Right kidney (tissue), 1 donor: ENCODE data around the gene LAPTM4A.
A peak's percentile ranks its signal among the peaks of the same experiment; 100 is the strongest.
"Not testable (repeated sequence)": the region's sequence is repeated elsewhere in the genome, so short reads cannot be mapped to it uniquely, and the experiment has no call there.

ENCODE experiments used
- DNase-seq: peaks from one replicate; pipeline ENCODE4 v3.0.0-alpha.2; 2016

The LAPTM4A gene

DNA sequence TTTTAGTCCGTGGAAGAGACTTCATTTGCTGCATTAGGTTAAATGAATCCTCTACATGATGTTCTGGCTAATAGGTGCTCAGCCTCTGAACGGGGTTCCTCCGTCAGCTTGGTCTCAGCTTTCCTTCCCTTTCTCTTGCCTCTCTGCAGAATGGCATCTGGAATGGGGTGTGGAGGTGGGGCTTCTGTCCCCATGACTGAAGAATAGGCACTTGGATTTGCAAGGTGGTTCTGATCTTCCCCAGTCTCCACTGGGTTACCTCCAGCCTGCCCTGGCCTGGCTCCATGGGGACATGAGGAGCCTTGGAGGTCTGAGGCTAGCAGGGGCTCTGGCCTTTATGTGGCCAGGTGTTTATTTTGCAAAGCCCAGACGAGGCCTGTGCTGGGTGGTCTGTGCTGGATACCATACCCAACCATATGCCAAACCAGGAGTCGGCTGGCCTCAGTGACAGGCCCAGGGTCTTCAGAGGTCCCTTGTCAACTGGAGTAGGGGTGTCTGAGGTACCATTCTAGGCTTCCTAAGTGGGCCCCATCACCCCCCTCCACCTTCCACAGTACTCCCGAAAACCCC lies 28.2 kb upstream of the LAPTM4A start:
- no peak for DNase-seq

DNA sequence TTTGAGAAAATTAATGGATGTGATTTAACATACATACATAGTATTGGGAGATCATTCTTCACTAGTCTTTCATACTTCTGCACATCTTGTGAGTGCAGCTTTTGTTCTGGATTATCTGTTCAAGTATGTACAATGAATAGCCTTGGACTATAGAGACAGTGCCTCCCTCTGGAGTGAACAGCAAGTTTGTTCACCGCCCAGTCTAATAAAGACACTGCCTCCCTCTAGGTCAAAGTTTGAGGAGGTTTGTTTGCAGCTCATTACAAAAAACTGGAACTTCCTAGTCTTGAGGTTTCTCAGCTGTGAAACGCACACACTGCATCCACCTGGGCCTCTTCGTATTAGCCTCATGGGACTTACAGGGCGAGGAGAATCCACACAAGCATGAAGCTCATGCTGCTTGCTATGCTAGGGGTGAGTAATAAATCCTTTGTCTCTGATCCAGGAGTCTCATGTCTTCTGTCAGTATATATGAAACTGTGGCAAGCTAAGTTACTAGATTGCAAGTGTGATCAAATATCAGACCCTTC lies 26.0 kb upstream of the LAPTM4A start:
- no peak for DNase-seq

DNA sequence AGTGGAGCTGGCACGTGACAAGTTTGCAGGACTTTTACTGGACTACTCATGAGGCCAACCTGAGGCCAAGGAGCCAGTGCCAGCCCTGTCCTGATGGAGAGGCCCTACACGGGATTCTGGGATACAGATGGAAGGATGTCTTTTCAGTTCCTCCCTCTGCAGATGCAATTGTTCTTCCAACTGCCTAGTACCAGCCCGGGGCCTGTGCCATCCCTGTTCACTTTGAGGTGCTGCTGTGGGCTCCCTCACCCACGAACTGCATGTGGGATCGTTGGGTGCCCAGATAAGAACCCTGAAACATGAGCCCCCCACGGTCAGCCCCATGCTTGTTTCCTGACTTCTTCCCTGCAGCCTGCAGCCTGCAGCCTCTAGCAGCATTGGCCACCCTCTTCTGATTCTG lies 25.3 kb upstream of the LAPTM4A start:
- DNase-seq = no peak

DNA sequence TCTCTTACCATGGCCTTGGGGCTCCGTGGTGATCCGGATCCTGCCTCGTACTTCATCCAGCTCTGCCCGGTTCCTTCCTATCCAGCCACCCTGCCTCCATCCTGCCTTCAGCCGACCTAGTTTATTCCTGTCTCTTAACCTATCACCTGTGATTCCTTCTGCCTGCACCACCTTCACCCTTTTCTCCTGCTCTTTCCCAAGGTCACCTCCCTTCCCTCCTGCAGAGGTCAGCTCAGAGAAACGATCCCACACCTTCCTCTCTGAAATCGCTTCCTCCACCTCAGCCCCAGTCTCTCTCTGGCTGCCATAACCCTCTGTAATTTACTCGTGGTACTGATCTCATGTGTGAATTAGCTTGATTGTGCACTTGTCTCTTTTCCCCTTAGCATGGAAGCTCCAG lies 23.5 kb upstream of the LAPTM4A start:
- no peak for DNase-seq

DNA sequence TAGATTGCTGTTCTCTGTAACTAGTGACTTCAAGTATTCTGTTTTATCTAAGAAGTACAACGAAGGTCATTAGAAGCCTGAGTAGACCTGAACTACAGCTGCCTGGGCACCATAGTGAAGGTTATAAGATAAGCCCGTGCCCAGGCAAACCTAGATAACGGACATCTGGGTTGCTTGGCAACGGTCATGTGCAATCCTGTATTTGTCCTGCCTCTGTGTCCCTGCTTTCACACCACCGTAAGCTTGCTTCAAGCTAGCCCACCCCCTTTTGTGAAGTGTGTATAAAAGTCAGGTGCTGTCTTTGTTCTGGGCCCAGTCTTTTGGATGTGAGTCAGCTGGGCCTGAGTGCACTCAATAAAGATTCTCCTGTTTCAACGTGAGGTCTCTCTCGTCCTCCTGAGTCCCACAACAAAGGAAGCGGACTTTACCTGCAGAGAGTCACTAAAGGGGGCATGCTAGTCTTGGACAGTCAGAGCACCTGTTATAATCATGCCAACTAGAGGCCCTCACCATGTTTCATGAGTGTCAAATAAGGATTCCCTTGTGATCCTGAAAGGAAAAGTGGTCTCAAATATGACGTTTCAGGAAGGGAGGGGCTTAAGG lies 22.7 kb upstream of the LAPTM4A start:
- not testable (repeated sequence) for DNase-seq

DNA sequence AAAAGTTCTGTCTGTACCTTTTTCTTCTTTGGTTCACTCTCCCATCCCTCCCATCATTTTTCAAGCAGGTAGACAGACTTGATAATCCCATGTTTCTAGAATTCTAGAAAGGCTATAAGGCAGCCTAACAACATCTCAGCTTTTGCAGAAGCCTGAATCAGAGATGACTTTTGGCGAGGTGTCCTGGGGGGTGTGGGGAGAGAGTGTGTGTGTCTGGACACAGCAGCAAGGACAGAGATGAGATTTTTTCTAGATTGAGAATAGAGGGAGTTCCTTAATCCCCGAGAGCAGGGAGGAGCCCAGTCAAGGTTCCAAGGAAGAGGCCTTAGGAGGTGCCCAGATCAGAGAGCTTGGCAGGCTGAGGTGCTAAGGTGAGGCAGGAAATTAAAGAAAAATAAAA lies 22.0 kb upstream of the LAPTM4A start:
- DNase-seq = no peak

DNA sequence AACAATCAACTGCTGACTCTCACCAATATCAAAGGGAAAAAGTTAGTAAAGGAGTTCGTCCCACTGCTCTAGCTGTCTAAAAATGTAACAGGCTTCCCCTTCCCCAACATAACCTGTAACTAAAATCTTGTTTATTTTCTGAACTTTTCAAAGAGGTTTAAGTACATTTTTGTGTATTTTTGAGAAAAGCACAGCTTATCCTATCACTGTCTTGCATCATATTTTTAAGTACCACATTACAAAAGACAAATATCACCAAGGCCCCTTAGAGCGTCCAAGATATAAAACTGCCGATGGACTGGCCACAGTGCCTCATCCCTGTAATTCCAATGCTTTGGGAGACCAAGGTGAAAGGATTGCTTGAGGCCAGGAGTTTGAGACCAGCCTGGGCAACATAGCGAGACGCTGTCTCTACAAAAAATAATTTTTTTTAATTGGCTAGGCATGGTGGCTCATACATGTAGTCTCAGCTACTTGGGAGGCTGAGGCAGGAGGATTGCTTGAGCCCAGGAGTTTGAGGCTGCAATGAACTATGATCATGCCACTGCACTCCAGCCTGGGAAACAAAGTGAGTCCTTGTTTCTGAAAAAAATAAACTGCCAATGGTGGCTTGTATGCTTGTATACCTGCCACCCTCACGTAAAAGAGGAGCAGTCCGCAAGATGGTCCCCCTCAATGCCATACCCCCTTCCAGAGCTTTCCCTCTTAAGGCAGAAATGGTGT lies 21.2 kb upstream of the LAPTM4A start:
- no peak for DNase-seq

DNA sequence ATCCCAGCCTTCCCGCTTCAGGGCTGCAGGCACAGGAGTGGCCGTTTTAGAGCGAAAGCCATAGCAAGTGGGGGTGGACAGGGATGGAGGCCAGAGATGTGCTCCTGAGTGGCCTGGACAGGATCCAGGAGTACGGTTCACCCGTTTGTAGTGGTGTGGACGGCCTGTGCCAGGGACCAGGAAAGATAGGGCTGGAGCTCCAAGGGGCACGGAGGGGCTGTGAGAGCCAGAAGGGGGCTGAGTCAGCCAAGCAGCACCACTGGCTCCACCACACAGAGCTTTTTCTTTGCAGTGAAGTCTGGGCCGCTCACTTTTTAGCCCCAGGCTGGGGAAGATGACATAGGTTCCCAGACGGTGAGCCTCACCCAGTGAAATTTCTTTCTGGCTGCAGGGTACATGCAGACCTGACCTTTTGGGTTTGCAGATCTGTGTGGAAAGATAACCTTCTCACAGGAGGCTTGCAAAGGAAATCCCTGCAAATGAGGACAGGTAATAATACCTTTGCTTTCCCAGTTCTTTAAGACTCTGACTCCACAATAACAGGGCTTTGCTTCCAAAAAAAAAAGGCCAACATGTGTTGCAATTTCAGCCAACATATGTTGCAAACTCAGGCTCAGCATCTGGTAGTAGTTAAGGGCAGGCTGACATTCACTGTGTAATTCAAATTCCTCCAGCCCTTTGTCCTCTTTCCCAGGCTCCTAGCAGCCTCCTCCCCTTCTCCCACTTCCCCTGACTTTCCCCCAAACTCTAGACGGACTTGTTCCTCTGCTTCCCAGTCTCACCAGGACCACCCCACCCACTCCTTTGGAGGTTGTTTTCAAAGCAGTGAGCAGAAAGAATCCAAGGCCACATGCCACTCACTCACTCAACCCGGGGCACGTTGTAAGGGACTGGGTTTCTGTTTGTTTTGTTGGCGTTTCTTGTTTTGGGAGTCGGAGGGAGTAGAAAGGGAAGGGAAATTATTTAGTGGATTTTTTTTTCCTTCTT lies 20.3 kb upstream of the LAPTM4A start:
- DNase-seq = peak; percentile 73

DNA sequence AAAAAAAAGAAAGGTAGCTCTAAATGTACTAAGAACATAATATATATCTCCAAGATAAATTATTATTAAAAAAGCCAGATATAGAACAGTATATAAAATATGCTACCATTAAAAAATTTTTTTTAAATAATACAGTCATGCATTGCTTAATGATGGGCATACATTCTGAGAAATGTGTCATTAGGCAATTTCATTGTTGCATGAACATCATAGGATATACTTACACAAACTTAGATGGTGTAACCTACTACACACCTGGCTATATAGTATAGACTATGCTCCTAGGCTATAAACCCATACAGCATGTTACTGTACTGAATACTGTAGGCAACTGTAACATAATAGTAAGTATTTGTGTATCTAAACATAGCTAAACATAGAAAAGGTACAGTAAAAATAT lies 18.3 kb upstream of the LAPTM4A start:
- no peak for DNase-seq

DNA sequence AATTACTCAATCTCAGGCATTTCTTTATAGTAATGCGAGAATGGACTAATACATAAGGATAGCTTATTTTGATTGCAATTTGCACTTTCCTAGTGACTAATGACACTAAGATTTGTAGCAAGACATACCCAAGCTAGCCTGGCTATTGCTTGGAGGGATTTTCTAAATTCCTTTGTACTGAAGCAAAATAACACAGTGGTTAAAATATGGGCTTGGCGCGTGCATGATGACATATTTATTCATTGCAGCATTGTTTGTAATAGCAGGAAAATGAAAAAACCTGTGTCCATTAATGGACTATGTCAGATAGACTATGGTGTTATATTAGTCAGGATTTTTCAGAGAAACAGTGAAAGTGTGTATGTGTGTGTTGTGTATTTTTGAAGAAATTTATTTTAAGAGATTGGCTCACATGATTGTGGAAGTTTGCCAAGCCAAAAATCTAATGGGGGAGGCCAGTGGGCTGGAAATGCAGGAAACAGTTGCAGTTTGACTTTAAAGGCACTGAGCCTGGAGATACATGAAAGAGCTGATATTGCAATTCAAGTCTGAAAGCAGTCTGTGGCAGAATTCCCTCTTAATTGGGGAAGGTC lies 16.7 kb upstream of the LAPTM4A start:
- DNase-seq = no peak

DNA sequence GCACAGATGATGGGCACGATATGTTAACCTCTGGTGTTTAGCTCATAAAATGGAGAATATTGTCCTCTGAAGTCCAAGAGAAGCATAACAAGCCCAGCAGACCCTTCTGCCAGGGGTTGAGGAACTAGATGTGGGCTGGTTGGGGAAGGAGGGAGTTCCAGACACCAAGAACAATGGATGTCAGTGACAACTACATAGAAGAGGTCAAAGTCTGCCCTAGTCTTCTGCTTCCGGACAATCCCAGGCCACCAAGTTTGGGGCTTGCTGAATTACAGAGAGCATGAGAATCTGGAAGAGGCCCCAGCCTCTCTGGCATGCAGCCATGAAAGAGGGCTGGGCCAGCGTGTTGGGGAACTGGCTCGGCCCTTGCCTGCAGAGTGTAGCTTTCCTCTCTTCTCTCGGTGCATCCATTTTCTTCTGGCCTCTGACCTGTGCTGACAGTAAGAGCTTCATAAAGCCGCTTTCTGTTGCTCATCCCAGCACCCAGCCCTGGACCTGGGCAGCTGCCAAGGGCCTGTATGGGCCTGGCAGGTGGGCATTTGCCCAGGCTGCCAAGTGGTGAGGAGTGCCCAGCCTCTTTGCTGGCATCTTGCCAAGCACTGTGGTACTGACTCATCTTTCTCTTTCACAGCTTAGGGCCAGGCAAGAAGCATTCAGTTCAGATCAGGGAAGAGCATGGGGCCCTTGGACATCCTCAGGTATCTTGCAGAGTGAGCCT lies 14.6 kb upstream of the LAPTM4A start:
- no peak for DNase-seq

DNA sequence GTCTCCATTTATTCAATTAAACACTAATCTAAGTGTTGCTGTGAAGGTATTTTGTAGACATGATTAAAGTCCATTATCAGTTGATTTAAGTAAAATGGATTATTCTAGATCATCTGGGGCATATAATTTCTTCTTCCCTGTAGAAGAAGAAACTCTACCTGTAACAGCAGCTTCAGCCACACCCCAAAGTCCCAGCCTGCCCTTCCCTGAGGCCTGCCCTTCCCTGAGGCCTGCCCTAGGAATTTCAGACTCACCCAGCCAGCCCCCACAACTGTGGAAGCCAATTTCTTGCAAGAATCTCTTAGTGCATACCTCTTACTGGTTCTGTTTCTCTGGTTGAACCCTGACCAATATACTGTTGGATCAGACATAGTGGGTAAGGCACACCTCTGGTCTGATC lies 13.4 kb upstream of the LAPTM4A start:
- DNase-seq = no peak

DNA sequence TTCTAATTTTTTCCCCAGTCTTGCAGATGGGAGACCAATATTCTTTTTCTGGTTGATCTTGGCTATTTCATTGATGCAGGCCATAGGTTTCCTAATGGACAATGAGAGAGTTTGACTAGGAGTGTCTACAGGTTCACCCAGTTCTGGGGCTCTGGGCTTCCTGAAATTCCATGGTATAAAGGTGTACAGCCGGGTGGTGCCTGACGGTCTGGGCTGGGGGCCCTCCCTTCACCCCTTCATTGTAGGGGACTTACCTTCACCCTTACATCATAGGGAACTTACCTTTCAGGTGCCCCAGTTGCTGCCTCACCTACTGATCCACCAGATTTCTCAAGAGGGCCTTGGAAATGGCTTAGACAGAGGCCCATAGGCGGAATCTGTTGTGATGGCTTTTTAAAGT lies 13.0 kb upstream of the LAPTM4A start:
- DNase-seq = no peak

DNA sequence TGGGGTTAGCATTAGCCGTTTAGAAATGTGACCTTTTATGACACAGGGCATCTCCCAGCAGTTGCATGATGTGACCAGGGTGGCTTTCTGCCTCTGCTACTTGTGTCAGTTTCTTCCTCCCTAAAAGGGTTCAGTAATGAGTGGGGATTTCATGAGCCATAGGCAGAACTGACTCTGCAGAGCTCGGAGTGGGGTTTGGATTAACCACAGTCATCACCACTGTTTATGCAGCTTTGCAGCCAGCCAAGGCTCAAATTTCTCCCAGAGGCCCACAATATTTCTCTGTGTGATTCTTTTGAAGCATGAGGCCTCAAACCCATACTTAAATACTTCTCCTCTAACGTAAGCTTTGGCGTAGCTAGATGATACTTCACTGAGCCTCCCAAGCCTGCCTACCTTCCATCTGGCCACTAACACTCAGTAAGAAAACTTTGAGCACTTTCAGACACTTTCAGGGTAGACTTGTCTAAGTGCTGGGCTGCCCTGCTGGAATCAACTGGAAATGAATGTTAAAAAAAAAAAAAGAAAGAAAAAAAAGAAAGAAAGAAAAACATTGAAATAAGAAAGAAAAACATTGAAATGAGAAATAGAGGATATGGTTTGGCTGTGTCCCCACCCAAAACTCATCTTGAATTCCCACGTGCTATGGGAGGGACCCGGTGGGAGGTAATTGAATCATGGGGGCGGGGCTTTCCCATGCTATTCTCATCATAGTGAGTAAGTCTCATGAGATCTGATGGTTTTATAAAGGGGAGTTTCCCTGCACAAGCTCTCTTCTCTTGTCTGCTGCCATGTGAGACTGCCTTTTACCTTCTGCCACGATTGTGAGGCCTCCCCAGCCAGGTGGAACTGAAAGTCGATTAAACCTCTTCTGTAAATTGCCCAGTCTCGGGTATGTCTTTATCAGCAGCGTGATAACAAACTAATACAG lies 11.5 kb upstream of the LAPTM4A start:
- no peak for DNase-seq

DNA sequence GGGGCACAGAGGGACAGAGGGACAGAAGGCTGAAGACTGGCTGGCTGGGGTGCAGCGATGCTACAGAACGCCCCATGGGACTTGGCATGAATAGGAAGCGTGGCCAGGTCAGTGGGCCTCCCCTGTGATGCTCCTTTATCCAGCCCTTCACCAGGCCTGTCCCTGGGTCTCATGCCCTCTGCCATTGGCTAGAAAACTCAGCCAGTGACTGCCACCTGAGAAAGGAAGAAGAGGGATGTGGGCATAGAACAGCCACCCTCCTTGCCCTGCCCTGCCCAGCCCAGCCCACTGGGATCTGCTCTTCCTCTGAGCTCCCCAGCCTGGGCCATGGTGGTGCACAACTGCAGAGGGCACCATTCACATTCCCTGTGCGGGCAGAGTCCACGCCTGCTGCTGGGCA lies 10.5 kb upstream of the LAPTM4A start:
- DNase-seq = no peak

DNA sequence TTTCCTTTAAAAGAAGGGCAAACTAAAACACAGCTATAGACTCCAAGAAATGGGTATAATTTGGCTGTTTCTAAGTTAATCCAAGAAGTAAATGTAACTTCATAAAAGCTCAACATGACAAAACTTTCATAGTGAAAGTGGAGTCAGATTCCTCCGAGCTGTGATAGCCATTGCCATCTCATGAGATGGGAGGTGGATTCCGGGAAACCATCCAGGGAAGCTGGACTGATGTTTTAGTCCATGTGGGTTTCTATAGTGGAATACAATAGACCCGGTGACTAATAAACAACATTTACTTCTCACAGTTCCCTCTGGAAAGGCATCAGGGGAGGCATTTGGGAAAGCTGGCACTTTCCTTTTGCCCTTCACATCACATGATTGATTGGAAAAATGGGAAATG lies 10.0 kb upstream of the LAPTM4A start:
- no peak for DNase-seq

DNA sequence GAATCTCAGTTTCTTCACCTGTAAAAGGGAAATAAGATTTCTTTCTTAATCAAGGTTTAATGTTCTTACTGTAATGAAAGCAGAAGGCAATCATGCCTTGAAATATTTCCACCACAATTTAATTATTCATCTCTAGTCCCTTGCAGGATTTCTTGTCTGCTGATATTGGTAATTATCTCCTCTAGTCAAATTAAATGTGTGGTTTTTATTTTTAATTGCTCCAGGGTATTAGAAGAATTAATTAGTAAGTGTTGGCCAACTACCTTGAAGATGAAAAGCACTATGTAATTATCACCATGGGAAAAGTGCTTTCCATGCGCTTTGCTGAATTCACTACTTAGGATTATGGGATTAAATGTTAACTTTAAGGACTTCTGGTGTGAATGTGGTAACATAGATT lies 8.7 kb upstream of the LAPTM4A start:
- no peak for DNase-seq

DNA sequence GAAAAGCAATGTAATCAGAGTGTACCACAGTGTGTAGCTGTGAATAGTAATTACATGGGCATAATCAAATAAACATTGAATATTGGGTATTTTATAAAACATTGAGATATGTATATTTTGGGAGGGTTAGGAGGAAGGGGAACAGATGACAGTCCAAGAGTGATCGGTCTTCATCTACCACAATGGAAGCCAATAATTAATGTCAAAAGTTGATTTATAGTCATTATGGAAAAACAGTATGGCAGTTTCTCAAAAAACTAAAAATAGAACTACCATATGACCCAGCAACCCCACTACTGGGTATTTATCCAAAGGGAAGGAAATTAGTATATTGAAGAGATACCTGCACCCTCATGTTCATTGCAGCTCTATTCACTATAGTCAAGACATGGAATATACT lies 5.8 kb upstream of the LAPTM4A start:
- DNase-seq = no peak

DNA sequence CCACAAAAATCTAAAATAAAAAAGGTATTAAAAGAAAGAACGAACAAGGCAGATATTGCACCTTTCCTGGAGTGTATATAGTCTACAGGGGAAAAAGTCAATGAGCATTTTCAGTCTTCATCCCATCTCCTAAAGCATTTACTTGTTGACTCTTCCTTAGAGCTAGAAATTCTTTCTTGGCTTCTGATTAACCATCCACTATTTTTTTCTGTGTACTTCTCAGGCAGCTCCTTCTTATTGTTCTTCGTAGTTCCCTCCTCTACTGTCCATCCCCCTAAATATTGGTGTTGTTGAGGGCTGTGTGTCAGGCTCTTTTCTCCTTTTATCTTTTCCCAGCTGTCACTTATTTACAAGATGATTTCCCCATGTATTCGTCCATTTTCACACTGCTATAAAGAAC lies 3.5 kb upstream of the LAPTM4A start:
- DNase-seq = no peak

DNA sequence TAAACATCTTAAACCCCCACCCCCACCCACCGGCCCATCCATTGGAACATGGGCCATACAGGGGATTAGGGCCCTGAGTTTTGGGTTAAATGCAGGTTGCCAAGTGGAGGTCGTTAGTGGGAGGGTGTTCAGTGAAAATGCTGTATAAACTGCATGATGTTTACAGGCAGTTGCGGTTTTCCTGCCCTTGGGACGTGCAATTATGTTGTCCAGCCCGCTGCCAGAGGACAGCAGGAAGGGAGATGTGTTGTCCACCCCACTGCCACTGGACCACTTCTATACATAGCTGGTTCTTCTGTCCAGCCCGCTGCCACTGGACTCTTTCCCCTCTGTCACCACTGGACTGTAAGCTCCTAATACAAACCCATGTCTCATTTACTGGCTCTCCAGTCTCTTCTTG lies 2.7 kb upstream of the LAPTM4A start:
- DNase-seq = no peak
